H9 (cell line): ENCODE results near the gene FAM53B. TPM values are rescaled to one million over a fixed set of nuclear protein-coding genes. Genes with fewer than 3 reads are reported as not detected.

ENCODE experiments used
- DNase-seq: peaks from one replicate; pipeline ENCODE4 v3.0.0-alpha.2; 2017
- H2AFZ ChIP-seq: one replicate; pipeline ENCODE4 v1.6.1; 2013; ENCODE audit warnings: mild to moderate bottlenecking, low read length, control low read depth, moderate library complexity
- H2AK5ac ChIP-seq: 2 replicates; pipeline ENCODE4 v1.6.1; 2013; ENCODE audit warnings: low read length, control low read depth, mixed read lengths; ENCODE audit not compliant: insufficient read length
- H2BK120ac ChIP-seq: one replicate; pipeline ENCODE4 v1.6.1; 2013; ENCODE audit warnings: low read depth, mild to moderate bottlenecking, low read length, control low read depth, inconsistent platforms; ENCODE audit not compliant: poor library complexity, severe bottlenecking
- H2BK12ac ChIP-seq: 2 replicates; pipeline ENCODE4 v1.6.1; 2013; ENCODE audit warnings: low read length, control low read depth, mixed read lengths, low read depth; ENCODE audit not compliant: insufficient read length
- H2BK15ac ChIP-seq: 2 replicates; pipeline ENCODE4 v1.6.1; 2013; ENCODE audit warnings: low read depth, low read length, control low read depth
- H2BK20ac ChIP-seq: one replicate; pipeline ENCODE4 v1.6.1; 2013; ENCODE audit warnings: low read depth, mild to moderate bottlenecking, low read length, control low read depth, inconsistent platforms; ENCODE audit not compliant: poor library complexity, severe bottlenecking
- H2BK5ac ChIP-seq: 2 replicates; pipeline ENCODE4 v1.6.1; 2013; ENCODE audit warnings: low read length, control low read depth, mixed read lengths; ENCODE audit not compliant: insufficient read length
- H3K14ac ChIP-seq: 2 replicates; pipeline ENCODE4 v1.6.1; 2013; ENCODE audit warnings: low read length, control low read depth; ENCODE audit not compliant: insufficient read depth
- H3K18ac ChIP-seq: 2 replicates; pipeline ENCODE4 v1.6.1; 2013; ENCODE audit warnings: low read depth, mild to moderate bottlenecking, mixed read lengths, low read length, control low read depth; ENCODE audit not compliant: insufficient read length
- H3K23ac ChIP-seq: 2 replicates; pipeline ENCODE4 v1.6.1; 2013; ENCODE audit warnings: low read length, control low read depth, mixed read lengths, low read depth; ENCODE audit not compliant: insufficient read length
- H3K23me2 ChIP-seq: 2 replicates; pipeline ENCODE4 v1.6.1; 2013; ENCODE audit warnings: low read depth, mild to moderate bottlenecking, mixed read lengths, low read length, control low read depth; ENCODE audit not compliant: insufficient read length, poor library complexity, severe bottlenecking
- H3K27ac ChIP-seq: 2 replicates; pipeline ENCODE4 v1.5.1; 2013; ENCODE audit warnings: low read length, control low read depth, mixed read lengths, low read depth; ENCODE audit not compliant: insufficient read length
- H3K27me3 ChIP-seq: 2 replicates; pipeline ENCODE4 v1.6.1; 2013; ENCODE audit warnings: low read length, control low read depth, inconsistent platforms; ENCODE audit not compliant: insufficient read depth
- H3K4ac ChIP-seq: 2 replicates; pipeline ENCODE4 v1.6.1; 2013; ENCODE audit warnings: low read depth, mild to moderate bottlenecking, control low read depth, inconsistent platforms, low read length, moderate library complexity
- H3K4me1 ChIP-seq: 2 replicates; pipeline ENCODE4 v1.6.1; 2013; ENCODE audit warnings: low read length, control low read depth, inconsistent platforms; ENCODE audit not compliant: insufficient read depth
- H3K4me2 ChIP-seq: 2 replicates; pipeline ENCODE4 v1.6.1; 2013; ENCODE audit warnings: low read length, control low read depth, mixed read lengths; ENCODE audit not compliant: insufficient read length, insufficient read depth
- H3K56ac ChIP-seq: 2 replicates; pipeline ENCODE4 v1.6.1; 2013; ENCODE audit warnings: low read depth, mild to moderate bottlenecking, mixed read lengths, low read length, control low read depth; ENCODE audit not compliant: insufficient read length
- H3K79me1 ChIP-seq: 2 replicates; pipeline ENCODE4 v1.6.1; 2013; ENCODE audit warnings: low read depth, mild to moderate bottlenecking, moderate library complexity, low read length, control low read depth, inconsistent platforms; ENCODE audit not compliant: insufficient read depth, poor library complexity, severe bottlenecking
- H3K79me2 ChIP-seq: 2 replicates; pipeline ENCODE4 v1.6.1; 2013; ENCODE audit warnings: low read length, control low read depth, inconsistent platforms; ENCODE audit not compliant: insufficient read depth
- H3K9ac ChIP-seq: 2 replicates; pipeline ENCODE4 v1.6.1; 2013; ENCODE audit warnings: low read length, control low read depth, mixed read lengths; ENCODE audit not compliant: insufficient read length; ENCODE audit errors: extremely low read depth
- H3K9me3 ChIP-seq: one replicate; pipeline ENCODE4 v1.6.1; 2013; ENCODE audit warnings: low read depth, low read length, inconsistent platforms; ENCODE audit not compliant: control insufficient read depth
- H3T11ph ChIP-seq: one replicate; pipeline ENCODE4 v1.6.1; 2013; ENCODE audit warnings: mild to moderate bottlenecking, low read length, control low read depth, inconsistent platforms
- H4K20me1 ChIP-seq: one replicate; pipeline ENCODE4 v1.6.1; 2013; ENCODE audit not compliant: control insufficient read depth, insufficient read length, insufficient read depth
- H4K5ac ChIP-seq: 2 replicates; pipeline ENCODE4 v1.6.1; 2013; ENCODE audit warnings: low read depth, mild to moderate bottlenecking, mixed read lengths, low read length, control low read depth; ENCODE audit not compliant: insufficient read length
- H4K8ac ChIP-seq: replicated peaks from 2 replicates; pipeline ENCODE4 v1.6.1; 2013; ENCODE audit warnings: low read length, control low read depth, mixed read lengths, low read depth; ENCODE audit not compliant: insufficient read length
- H4K91ac ChIP-seq: 2 replicates; pipeline ENCODE4 v1.6.1; 2013; ENCODE audit warnings: low read depth, mild to moderate bottlenecking, moderate library complexity, mixed read lengths, low read length, control low read depth; ENCODE audit not compliant: insufficient read length
- H3K27ac Mint-ChIP-seq, 3 experiments: 2 replicates in 2 of 3; 3 replicates in 1 of 3; pipeline ENCODE4 v1.8.0; 2020 to 2021; ENCODE audit warnings: mixed read lengths in 3 of 3, mild to moderate bottlenecking in 1 of 3, moderate library complexity in 1 of 3
- H3K27me3 Mint-ChIP-seq: 2 replicates; pipeline ENCODE4 v1.8.0; 2021; ENCODE audit warnings: low read depth, mild to moderate bottlenecking, moderate library complexity, mixed read lengths
- H3K36me3 Mint-ChIP-seq, 3 experiments: 2 replicates in 2 of 3; 3 replicates in 1 of 3; pipeline ENCODE4 v1.8.0; 2020 to 2021; ENCODE audit warnings: low read depth in 3 of 3, mixed read lengths in 3 of 3; ENCODE audit not compliant: insufficient read depth in 1 of 3
- H3K4me1 Mint-ChIP-seq, 2 experiments: 2 replicates each; pipeline ENCODE4 v1.8.0; 2020; ENCODE audit warnings: mixed read lengths in 2 of 2
- H3K4me3 Mint-ChIP-seq, 2 experiments: 2 replicates in 1 of 2; 3 replicates in 1 of 2; pipeline ENCODE4 v1.8.0; 2020 to 2021; ENCODE audit warnings: mild to moderate bottlenecking in 2 of 2, mixed read lengths in 2 of 2, moderate library complexity in 1 of 2
- H3K9me3 Mint-ChIP-seq, 2 experiments: 2 replicates in 1 of 2; 3 replicates in 1 of 2; pipeline ENCODE4 v1.8.0; 2020; ENCODE audit warnings: mild to moderate bottlenecking in 2 of 2, mixed read lengths in 2 of 2, moderate library complexity in 1 of 2
- CTCF ChIP-seq: fragments of 200-600 bp; sonication (generic); conservative IDR thresholded peaks from 3 replicates; pipeline ENCODE4 v1.8.0; 2021; ENCODE audit warnings: antibody characterized with exemption, mild to moderate bottlenecking
- whole genome bisulfite sequencing: extraction: QIAGEN DNeasy Blood & Tissue Kit; methylation state at CpG from one replicate; pipeline ENCODE4 v1.1.7; 2013; ENCODE audit warnings: missing lambda C conversion rate, low lambda C conversion rate, mixed read lengths; ENCODE audit not compliant: insufficient read length; ENCODE audit errors: extremely low coverage; 5-methylcytosine and 5-hydroxymethylcytosine counted together
- total RNA-seq: library from RNA; stranded (reverse); gene quantifications from 2 replicates; pipeline ENCODE4 v1.2.1, GENCODE V29; 2021

The FAM53B gene
- total RNA-seq, 1 experiment from 2014 or later = 11.5 TPM

DNA sequence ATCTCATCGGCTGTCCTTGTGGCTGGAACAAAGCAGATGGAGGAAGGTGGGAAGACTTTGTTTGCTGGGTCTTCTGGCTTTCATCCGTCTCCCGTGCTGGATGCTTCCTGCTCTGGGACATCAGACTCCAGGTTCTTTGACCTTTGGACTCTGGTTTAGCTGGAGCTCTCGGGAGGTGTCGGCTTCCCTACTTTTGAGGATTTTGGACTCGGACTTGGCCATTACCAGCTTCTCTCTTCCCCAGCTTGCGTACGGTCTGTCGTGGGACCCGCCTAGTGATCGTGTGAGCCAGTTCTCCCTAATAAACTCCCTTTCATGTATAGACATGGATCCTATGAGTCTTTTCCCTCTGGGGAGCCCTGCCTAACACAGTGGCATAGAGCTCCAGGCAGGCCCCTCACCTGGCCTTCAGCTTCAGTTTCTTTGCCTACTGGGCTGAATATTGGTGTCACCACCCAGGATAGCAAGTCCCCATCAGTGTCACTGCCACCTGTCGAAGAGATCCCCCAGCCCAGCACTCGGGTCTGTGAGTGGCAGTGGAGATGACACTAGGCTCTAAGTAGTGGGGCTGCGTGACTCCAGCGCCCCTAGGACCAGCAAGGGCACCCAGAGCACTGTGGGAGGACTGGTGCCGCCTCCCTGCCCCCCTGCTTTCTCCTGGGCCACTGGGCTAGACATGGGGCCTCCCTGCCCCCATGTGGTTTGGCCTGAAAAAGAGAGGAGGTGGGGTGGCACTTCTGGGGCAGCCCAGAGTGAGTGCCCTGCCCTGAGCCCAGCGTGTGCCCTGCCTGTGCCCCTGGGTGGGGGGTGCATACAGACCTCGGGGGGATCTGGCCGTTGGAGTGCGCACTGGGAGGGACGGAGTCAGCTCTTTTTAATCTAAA is 147.0 kb downstream of the FAM53B start:
- no peak overlapping the region for H2AK5ac ChIP-seq
- H3K36me3 Mint-ChIP-seq = no peaks in the 10 kb centered on the region; a peak in 1 of 7 replicates
- no peak overlapping the region for H2AFZ ChIP-seq
- no peak overlapping the region for H3T11ph ChIP-seq
- no CpG with 5 or more reads among the region's 21 CpGs for WGBS
- peaks cover 4% of the 10 kb centered on the region for H3K27me3 Mint-ChIP-seq
- H4K20me1 ChIP-seq = no peaks in the 10 kb centered on the region
- no peaks in the 10 kb centered on the region for H3K9me3 Mint-ChIP-seq
- no peaks in the 10 kb centered on the region for H3K79me2 ChIP-seq
- no peak for DNase-seq
- no peak overlapping the region for H3K9ac ChIP-seq
- H3K4me3 Mint-ChIP-seq = no peak overlapping the region
- H2BK20ac ChIP-seq = no peak overlapping the region
- no peak overlapping the region for H3K27ac ChIP-seq
- H2BK15ac ChIP-seq = no peak overlapping the region
- H3K27me3 ChIP-seq = no peaks in the 10 kb centered on the region
- H4K8ac ChIP-seq = no peak overlapping the region
- no peaks in the 10 kb centered on the region for H3K79me1 ChIP-seq
- H2BK120ac ChIP-seq = no peak overlapping the region
- no peak overlapping the region for H2BK5ac ChIP-seq
- no peak for TF ChIP-seq CTCF
- H3K27ac Mint-ChIP-seq = no peak overlapping the region
- H3K23me2 ChIP-seq = no peaks in the 10 kb centered on the region
- H4K91ac ChIP-seq = no peak overlapping the region
- no peak overlapping the region for H3K4me2 ChIP-seq
- no peak overlapping the region for H3K4ac ChIP-seq
- H3K14ac ChIP-seq = no peak overlapping the region; the same call in 1 of the 2 replicates
- H3K56ac ChIP-seq = no peak overlapping the region
- H3K4me1 Mint-ChIP-seq = no peaks in the 10 kb centered on the region
- no peak overlapping the region for H2BK12ac ChIP-seq
- H3K23ac ChIP-seq = no peak overlapping the region
- H4K5ac ChIP-seq = no peak overlapping the region
- no peak overlapping the region for H3K18ac ChIP-seq
- no peaks in the 10 kb centered on the region for H3K4me1 ChIP-seq
- no peaks in the 10 kb centered on the region for H3K9me3 ChIP-seq
